HCT116 (cell line): ENCODE measurements around the gene MS4A8. TPM values are rescaled to one million over a fixed set of nuclear protein-coding genes. Genes with fewer than 3 reads are reported as not detected.

Experiments used
- ATAC-seq: fragments of 200-7000 bp; cut with Tn5 transposase; 2 replicates; pipeline ENCODE4 v1.9.1; 2020; ENCODE audit warnings: mild to moderate bottlenecking, moderate library complexity
- BruUV-seq: library from RNA; stranded (reverse); fragments of 400-500 nt; replicated peaks from 2 replicates; lab custom pipeline; 2021; lab: Mats Ljungman, UMichigan
- CTCF ChIA-PET: fragments of 300-600 bp; sonication (Branson Sonifier 250); formaldehyde crosslinking; loops from one replicate; lab custom pipeline; 2021; ENCODE audit warnings: antibody characterized with exemption; lab: Charles Lee
- POLR2A ChIA-PET: fragments of 300-600, 350-600 bp; sonication (Branson Sonifier 250); formaldehyde crosslinking; loops from one replicate; lab custom pipeline; 2021; ENCODE audit warnings: antibody characterized with exemption; lab: Charles Lee
- RAD21 ChIA-PET, 2 experiments: fragments of 300-600 bp; sonication (Branson Sonifier 250); formaldehyde crosslinking; loops; one replicate each; lab custom pipeline; 2023; ENCODE audit warnings: low total read pairs in 2 of 2; ENCODE audit not compliant: uncharacterized antibody in 2 of 2, unreplicated experiment in 2 of 2, low non-redundant PET in 1 of 2; lab: Charles Lee
- DNase-seq: peaks from one replicate; pipeline ENCODE4 v3.0.0-alpha.2; 2010; ENCODE audit warnings: low read depth, low spot score
- H2AFZ ChIP-seq: fragments of 200-600 bp; shearing (Covaris generic), sonication (generic); 2 replicates; pipeline ENCODE4 v1.6.1; 2017; ENCODE audit warnings: low read depth, mixed run types, mixed read lengths, antibody characterized with exemption, low read length; ENCODE audit not compliant: poor library complexity, severe bottlenecking
- H3K27ac ChIP-seq: 2 replicates; pipeline ENCODE4 v1.5.1; 2012; ENCODE audit warnings: low read depth, low read length
- H3K27me3 ChIP-seq: fragments of 200-600 bp; sonication (generic); 2 replicates; pipeline ENCODE4 v1.6.1; 2016; ENCODE audit warnings: mixed run types, low read length, mixed read lengths; ENCODE audit not compliant: insufficient read depth
- H3K36me3 ChIP-seq, 2 experiments: fragments of 200-500 bp in 1 of 2; fragments of 200-600 bp in 1 of 2; sonication (Bioruptor generic) in 1 of 2; sonication (generic) in 1 of 2; 2 replicates each; pipeline versions ENCODE4 v1.5.1 to v1.6.1; 2014 to 2016; ENCODE audit warnings: low read length in 2 of 2, inconsistent platforms in 1 of 2, mixed read lengths in 1 of 2, mixed run types in 1 of 2; ENCODE audit not compliant: insufficient read depth in 2 of 2, control insufficient read depth in 1 of 2
- H3K4me1 ChIP-seq, 2 experiments: fragments of 200-600 bp in 1 of 2; sonication (generic) in 1 of 2; 2 replicates each; pipeline versions ENCODE4 v1.5.1 to v1.6.1; 2012 to 2017; ENCODE audit warnings: low read length in 2 of 2, inconsistent platforms in 1 of 2, mild to moderate bottlenecking in 1 of 2, mixed read lengths in 1 of 2, mixed run types in 1 of 2, moderate library complexity in 1 of 2; ENCODE audit not compliant: insufficient read depth in 2 of 2, control insufficient read depth in 1 of 2
- H3K4me2 ChIP-seq: fragments of 200-600 bp; sonication (generic); 2 replicates; pipeline ENCODE4 v1.6.1; 2017; ENCODE audit warnings: mixed run types, low read length, mixed read lengths
- H3K4me3 ChIP-seq, 2 experiments: fragments of 200-600 bp in 1 of 2; sonication (generic) in 1 of 2; replicated peaks in 1 of 2; 2 replicates each; pipeline ENCODE4 v1.5.1; 2011 to 2016; ENCODE audit warnings: low read length in 2 of 2, control low read depth in 1 of 2, low read depth in 1 of 2, mild to moderate bottlenecking in 1 of 2, mixed read lengths in 1 of 2, mixed run types in 1 of 2
- H3K79me2 ChIP-seq: fragments of 200-600 bp; sonication (generic); 2 replicates; pipeline ENCODE4 v1.6.1; 2017; ENCODE audit warnings: mild to moderate bottlenecking, mixed run types, low read length, moderate library complexity, mixed read lengths; ENCODE audit not compliant: insufficient read depth
- H3K9ac ChIP-seq: fragments of 200-600 bp; sonication (generic); 2 replicates; pipeline ENCODE4 v1.6.1; 2016; ENCODE audit warnings: low read length, mixed read lengths
- H3K9me2 ChIP-seq: fragments of 200-600 bp; sonication (generic), shearing (Covaris generic); 2 replicates; pipeline ENCODE4 v1.6.1; 2017; ENCODE audit warnings: mixed run types, mild to moderate bottlenecking, moderate library complexity; ENCODE audit not compliant: insufficient read depth
- H3K9me3 ChIP-seq, 2 experiments: fragments of 200-500 bp in 1 of 2; fragments of 200-600 bp in 1 of 2; sonication (Bioruptor generic) in 1 of 2; sonication (generic) in 1 of 2; 2 replicates each; pipeline ENCODE4 v1.6.1; 2014 to 2017; ENCODE audit warnings: low read length in 2 of 2, mixed read lengths in 2 of 2, inconsistent platforms in 1 of 2, low read depth in 1 of 2, mild to moderate bottlenecking in 1 of 2, mixed run types in 1 of 2, moderate library complexity in 1 of 2; ENCODE audit not compliant: control insufficient read depth in 1 of 2, insufficient read depth in 1 of 2
- H4K20me1 ChIP-seq: fragments of 200-600 bp; sonication (generic), shearing (Covaris generic); 2 replicates; pipeline ENCODE4 v1.6.1; 2017; ENCODE audit warnings: mixed run types, mild to moderate bottlenecking, moderate library complexity; ENCODE audit not compliant: insufficient read depth
- EZH2 ChIP-seq: fragments of 200-600 bp; sonication (generic); IDR thresholded peaks from 2 replicates; pipeline ENCODE4 v1.6.1; 2017; ENCODE audit warnings: antibody characterized with exemption, mixed run types
- EZH2phosphoT487 ChIP-seq: fragments of 200-600 bp; IDR thresholded peaks from 2 replicates; pipeline ENCODE4 v1.6.1; 2018; ENCODE audit warnings: antibody characterized with exemption, borderline replicate concordance
- FOSL1 ChIP-seq: IDR thresholded peaks from 2 replicates; pipeline ENCODE4 v1.6.1; 2012; ENCODE audit warnings: low read depth
- JUND ChIP-seq: IDR thresholded peaks from 2 replicates; pipeline ENCODE4 v1.6.1; 2012
- RAD21 ChIP-seq: IDR thresholded peaks from 2 replicates; pipeline ENCODE4 v1.6.1; 2012; ENCODE audit warnings: low read depth, mild to moderate bottlenecking
- SIN3A ChIP-seq: IDR thresholded peaks from 2 replicates; pipeline ENCODE4 v1.6.1; 2012; ENCODE audit warnings: low read depth
- ZNF274 ChIP-seq: fragments of 200-500 bp; sonication (Bioruptor generic); IDR thresholded peaks from 2 replicates; pipeline ENCODE4 v1.6.1; 2014; ENCODE audit warnings: mild to moderate bottlenecking, low read depth, low read length, inconsistent platforms
- intact Hi-C: fragments of 100-400 bp; cut with micrococcal nuclease; formaldehyde crosslinking; loops from 2 replicates; pipeline ENCODE4 v1.10.0; 2022
- total RNA-seq: library from RNA; stranded (reverse); gene quantifications from one replicate; pipeline ENCODE4 v1.2.1, GENCODE V29; 2021; ENCODE audit not compliant: unreplicated experiment
- TF ChIP-seq, protein P1 (sequence below): IDR thresholded peaks from 2 replicates; pipeline ENCODE4 v1.6.1; 2011; ENCODE audit warnings: mild to moderate bottlenecking, low read length, moderate library complexity; ENCODE audit not compliant: insufficient replicate concordance; ENCODE audit errors: extremely low read depth
- TF ChIP-seq, protein P2 (sequence below), 3 experiments: fragments of 200-600 bp in 1 of 3; sonication (generic) in 1 of 3; IDR thresholded peaks in 2 of 3; conservative IDR thresholded peaks in 1 of 3; 2 replicates each; pipeline ENCODE4 v1.5.1; 2012 to 2017; ENCODE audit warnings: low read depth in 2 of 3, low read length in 2 of 3, antibody characterized with exemption in 1 of 3, borderline replicate concordance in 1 of 3, control low read depth in 1 of 3, mild to moderate bottlenecking in 1 of 3, mixed read lengths in 1 of 3, mixed run types in 1 of 3, moderate library complexity in 1 of 3; ENCODE audit not compliant: insufficient read depth in 1 of 3
- TF ChIP-seq, protein P3 (sequence below): IDR thresholded peaks from 2 replicates; pipeline ENCODE4 v1.6.1; 2012; ENCODE audit warnings: low read depth

MS4A8 gene
- total RNA-seq, 1 experiment from 2014 or later: 0.17 TPM

DNA sequence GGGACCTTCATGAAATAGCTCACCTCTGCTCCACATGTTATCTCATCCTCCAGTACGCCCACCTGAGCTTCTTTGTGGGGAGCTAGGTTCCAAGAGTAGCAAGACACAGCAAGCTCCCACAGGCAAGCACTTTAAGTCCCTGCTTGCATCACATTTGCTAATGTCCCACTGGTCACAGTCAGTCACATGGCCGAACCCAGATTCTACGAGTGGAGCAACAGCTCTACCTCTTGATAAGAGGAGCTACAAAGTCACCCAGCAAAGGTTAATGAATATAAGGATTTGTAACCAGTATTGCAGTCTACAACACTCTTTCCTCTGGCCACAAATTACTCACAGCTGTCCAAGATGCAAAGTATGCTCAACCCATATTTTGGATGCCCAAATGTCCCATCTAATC is 42.0 kb downstream of the MS4A8 start:
- ChIA-PET RAD21 (no interaction called here), CTCF (no interaction called here), POLR2A (no interaction called here)
- no peaks in the 10 kb centered on the region for H3K9me2 ChIP-seq
- intact Hi-C loops: loop anchor here (5.0 kb wide), 1 partner anchor 34 kb away; no protein-coding TSS in a partner anchor
- H2AFZ ChIP-seq: no peak overlapping the region
- peaks cover 9% of the 10 kb centered on the region; the same call in 1 of the 2 replicates for H3K27me3 ChIP-seq
- no TSS peak for BruUV-seq
- H3K4me3 ChIP-seq: no peak overlapping the region
- no peaks in the 10 kb centered on the region for H3K79me2 ChIP-seq
- H3K9me3 ChIP-seq: no peaks in the 10 kb centered on the region
- ATAC-seq (no peak), DNase-seq (no peak)
- H3K36me3 ChIP-seq: no peaks in the 10 kb centered on the region
- H3K4me2 ChIP-seq: no peak overlapping the region
- no peak for TF ChIP-seq FOSL1
- TF ChIP-seq EZH2: no peak
- no peak for TF ChIP-seq JUND
- no peak for TF ChIP-seq EZH2phosphoT487
- TF ChIP-seq, protein P1, sequence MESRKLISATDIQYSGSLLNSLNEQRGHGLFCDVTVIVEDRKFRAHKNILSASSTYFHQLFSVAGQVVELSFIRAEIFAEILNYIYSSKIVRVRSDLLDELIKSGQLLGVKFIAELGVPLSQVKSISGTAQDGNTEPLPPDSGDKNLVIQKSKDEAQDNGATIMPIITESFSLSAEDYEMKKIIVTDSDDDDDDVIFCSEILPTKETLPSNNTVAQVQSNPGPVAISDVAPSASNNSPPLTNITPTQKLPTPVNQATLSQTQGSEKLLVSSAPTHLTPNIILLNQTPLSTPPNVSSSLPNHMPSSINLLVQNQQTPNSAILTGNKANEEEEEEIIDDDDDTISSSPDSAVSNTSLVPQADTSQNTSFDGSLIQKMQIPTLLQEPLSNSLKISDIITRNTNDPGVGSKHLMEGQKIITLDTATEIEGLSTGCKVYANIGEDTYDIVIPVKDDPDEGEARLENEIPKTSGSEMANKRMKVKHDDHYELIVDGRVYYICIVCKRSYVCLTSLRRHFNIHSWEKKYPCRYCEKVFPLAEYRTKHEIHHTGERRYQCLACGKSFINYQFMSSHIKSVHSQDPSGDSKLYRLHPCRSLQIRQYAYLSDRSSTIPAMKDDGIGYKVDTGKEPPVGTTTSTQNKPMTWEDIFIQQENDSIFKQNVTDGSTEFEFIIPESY: no peak
- no peak for TF ChIP-seq SIN3A
- no peak for TF ChIP-seq ZNF274
- H3K27ac ChIP-seq: no peak overlapping the region
- H3K4me1 ChIP-seq: no peaks in the 10 kb centered on the region
- no peak overlapping the region for H3K9ac ChIP-seq
- no peaks in the 10 kb centered on the region for H4K20me1 ChIP-seq

DNA sequence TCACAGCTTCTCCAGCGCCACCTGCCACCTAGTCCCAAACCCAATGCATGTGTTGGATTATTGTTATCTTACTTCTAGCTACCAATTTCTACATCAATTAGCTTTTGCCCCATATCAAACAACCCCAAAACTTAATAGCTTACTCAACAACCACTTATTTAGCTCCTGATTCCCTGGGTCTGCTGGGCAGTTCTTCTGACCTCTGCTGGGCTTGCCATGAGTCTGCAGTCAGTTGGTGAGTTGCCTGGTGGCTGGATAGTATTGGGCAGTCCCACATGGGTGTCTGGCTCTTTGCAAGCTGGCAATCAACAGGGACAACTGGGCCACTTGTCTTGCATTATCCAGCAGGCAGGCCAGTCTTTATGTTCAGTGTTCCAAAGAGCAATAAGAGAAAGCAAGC is 43.6 kb downstream of the MS4A8 start:
- Histone ChIP-seq H3K4me2 (no peak overlapping the region), H2AFZ (no peak overlapping the region), H3K9ac (no peak overlapping the region), H3K4me3 (no peak overlapping the region), H3K27ac (no peak overlapping the region), H3K27me3 (peaks cover 4% of the 10 kb centered on the region; the same call in 1 of the 2 replicates), H3K9me3 (no peaks in the 10 kb centered on the region), H3K36me3 (no peaks in the 10 kb centered on the region), H3K79me2 (no peaks in the 10 kb centered on the region), H4K20me1 (no peaks in the 10 kb centered on the region), H3K9me2 (no peaks in the 10 kb centered on the region), H3K4me1 (no peaks in the 10 kb centered on the region)
- intact Hi-C loops: loop anchor here (5.0 kb wide), 1 partner anchor 36 kb away; no protein-coding TSS in a partner anchor
- RAD21 ChIA-PET: no interaction called here
- no TSS peak for BruUV-seq
- POLR2A ChIA-PET: no interaction called here
- TF ChIP-seq, protein P2, sequence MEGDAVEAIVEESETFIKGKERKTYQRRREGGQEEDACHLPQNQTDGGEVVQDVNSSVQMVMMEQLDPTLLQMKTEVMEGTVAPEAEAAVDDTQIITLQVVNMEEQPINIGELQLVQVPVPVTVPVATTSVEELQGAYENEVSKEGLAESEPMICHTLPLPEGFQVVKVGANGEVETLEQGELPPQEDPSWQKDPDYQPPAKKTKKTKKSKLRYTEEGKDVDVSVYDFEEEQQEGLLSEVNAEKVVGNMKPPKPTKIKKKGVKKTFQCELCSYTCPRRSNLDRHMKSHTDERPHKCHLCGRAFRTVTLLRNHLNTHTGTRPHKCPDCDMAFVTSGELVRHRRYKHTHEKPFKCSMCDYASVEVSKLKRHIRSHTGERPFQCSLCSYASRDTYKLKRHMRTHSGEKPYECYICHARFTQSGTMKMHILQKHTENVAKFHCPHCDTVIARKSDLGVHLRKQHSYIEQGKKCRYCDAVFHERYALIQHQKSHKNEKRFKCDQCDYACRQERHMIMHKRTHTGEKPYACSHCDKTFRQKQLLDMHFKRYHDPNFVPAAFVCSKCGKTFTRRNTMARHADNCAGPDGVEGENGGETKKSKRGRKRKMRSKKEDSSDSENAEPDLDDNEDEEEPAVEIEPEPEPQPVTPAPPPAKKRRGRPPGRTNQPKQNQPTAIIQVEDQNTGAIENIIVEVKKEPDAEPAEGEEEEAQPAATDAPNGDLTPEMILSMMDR (IDR thresholded peaks at IDR 0.05 in 2 of 3, conservative IDR thresholded peaks at IDR 0.05 in 1 of 3; ENCODE audit: borderline replicate concordance in 1 of 3, insufficient read depth in 1 of 3, low read depth in 2 of 3, low read length in 2 of 3): peak in 1 of 3 experiments; percentile 24; a peak in 1 of 6 replicates
- TF ChIP-seq RAD21 (0 out of 2 replicates have a peak, but pooled peaks have one; percentile 7), EZH2 (no peak)
- TF ChIP-seq, protein P3, sequence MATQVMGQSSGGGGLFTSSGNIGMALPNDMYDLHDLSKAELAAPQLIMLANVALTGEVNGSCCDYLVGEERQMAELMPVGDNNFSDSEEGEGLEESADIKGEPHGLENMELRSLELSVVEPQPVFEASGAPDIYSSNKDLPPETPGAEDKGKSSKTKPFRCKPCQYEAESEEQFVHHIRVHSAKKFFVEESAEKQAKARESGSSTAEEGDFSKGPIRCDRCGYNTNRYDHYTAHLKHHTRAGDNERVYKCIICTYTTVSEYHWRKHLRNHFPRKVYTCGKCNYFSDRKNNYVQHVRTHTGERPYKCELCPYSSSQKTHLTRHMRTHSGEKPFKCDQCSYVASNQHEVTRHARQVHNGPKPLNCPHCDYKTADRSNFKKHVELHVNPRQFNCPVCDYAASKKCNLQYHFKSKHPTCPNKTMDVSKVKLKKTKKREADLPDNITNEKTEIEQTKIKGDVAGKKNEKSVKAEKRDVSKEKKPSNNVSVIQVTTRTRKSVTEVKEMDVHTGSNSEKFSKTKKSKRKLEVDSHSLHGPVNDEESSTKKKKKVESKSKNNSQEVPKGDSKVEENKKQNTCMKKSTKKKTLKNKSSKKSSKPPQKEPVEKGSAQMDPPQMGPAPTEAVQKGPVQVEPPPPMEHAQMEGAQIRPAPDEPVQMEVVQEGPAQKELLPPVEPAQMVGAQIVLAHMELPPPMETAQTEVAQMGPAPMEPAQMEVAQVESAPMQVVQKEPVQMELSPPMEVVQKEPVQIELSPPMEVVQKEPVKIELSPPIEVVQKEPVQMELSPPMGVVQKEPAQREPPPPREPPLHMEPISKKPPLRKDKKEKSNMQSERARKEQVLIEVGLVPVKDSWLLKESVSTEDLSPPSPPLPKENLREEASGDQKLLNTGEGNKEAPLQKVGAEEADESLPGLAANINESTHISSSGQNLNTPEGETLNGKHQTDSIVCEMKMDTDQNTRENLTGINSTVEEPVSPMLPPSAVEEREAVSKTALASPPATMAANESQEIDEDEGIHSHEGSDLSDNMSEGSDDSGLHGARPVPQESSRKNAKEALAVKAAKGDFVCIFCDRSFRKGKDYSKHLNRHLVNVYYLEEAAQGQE: no peak
- ATAC-seq (peak; percentile 63; the same call in 1 of the 2 replicates), DNase-seq (no peak)
- CTCF ChIA-PET: interaction anchor here (1.1 kb wide), 1 partner anchor 85 kb away, joined by 8 read pairs; no protein-coding TSS in a partner anchor
